H1 (cell line): Measurements from ENCODE around the gene ADGRD2. TPM values are rescaled to one million over a fixed set of nuclear protein-coding genes. Genes with fewer than 3 reads are reported as not detected.

Experiments
- CTCF ChIA-PET: fragments of 300-600 bp; sonication (Branson Sonifier 250); formaldehyde crosslinking; loops from one replicate; lab custom pipeline; 2021; ENCODE audit not compliant: partially characterized antibody; lab: Charles Lee
- POLR2A ChIA-PET: fragments of 300-600 bp; sonication (Branson Sonifier 250); formaldehyde crosslinking; loops from one replicate; lab custom pipeline; 2021; ENCODE audit warnings: inconsistent platforms; ENCODE audit not compliant: partially characterized antibody; lab: Charles Lee
- DNase-seq, 2 experiments: peaks; one replicate each; pipeline versions ENCODE4 v3.0.0 to v3.0.0-alpha.2; 2010 to 2022; ENCODE audit warnings: low spot score in 2 of 2, low read depth in 1 of 2, mixed read lengths in 1 of 2
- FAIRE-seq: peaks from 2 replicates; lab custom pipeline; 2011; peaks lifted over from hg19 to GRCh38; lab: Jason Lieb, UNC
- H2AFZ ChIP-seq: 2 replicates; pipeline ENCODE4 v1.8.1; 2012; ENCODE audit warnings: low read length, inconsistent platforms
- H2AK5ac ChIP-seq: 2 replicates; pipeline ENCODE4 v1.6.1; 2013; ENCODE audit warnings: low read depth, low read length
- H2BK120ac ChIP-seq: replicated peaks from 2 replicates; pipeline ENCODE3; 2013; ENCODE audit warnings: low read depth, low read length, inconsistent platforms
- H2BK12ac ChIP-seq: 2 replicates; pipeline ENCODE4 v1.6.1; 2013; ENCODE audit warnings: low read depth, low read length
- H2BK15ac ChIP-seq: 2 replicates; pipeline ENCODE4 v1.6.1; 2013; ENCODE audit warnings: low read length
- H2BK20ac ChIP-seq: 2 replicates; pipeline ENCODE4 v1.6.1; 2013; ENCODE audit warnings: low read length
- H2BK5ac ChIP-seq: 2 replicates; pipeline ENCODE4 v1.6.1; 2013; ENCODE audit warnings: low read depth, low read length
- H3K14ac ChIP-seq: 2 replicates; pipeline ENCODE4 v1.6.1; 2013; ENCODE audit warnings: inconsistent platforms; ENCODE audit not compliant: insufficient read length
- H3K18ac ChIP-seq: 2 replicates; pipeline ENCODE4 v1.6.1; 2013; ENCODE audit warnings: low read length; ENCODE audit errors: extremely low read depth
- H3K23ac ChIP-seq: 2 replicates; pipeline ENCODE4 v1.6.1; 2013; ENCODE audit warnings: inconsistent platforms; ENCODE audit not compliant: insufficient read length
- H3K23me2 ChIP-seq: 2 replicates; pipeline ENCODE4 v1.6.1; 2013; ENCODE audit warnings: low read depth, low read length
- H3K27ac ChIP-seq: 2 replicates; pipeline ENCODE4 v1.6.1; 2011; ENCODE audit warnings: low read depth, low read length, inconsistent platforms
- H3K27me3 ChIP-seq, 4 experiments: replicated peaks in 1 of 4; 1 replicate in 1 of 4; 2 replicates in 3 of 4; pipeline versions ENCODE4 v1.6.1 to v1.8.1; 2011 to 2013; ENCODE audit warnings: low read length in 3 of 4, mild to moderate bottlenecking in 3 of 4, inconsistent platforms in 2 of 4, mixed read lengths in 2 of 4, moderate library complexity in 1 of 4; ENCODE audit not compliant: control insufficient read depth in 3 of 4, insufficient read depth in 3 of 4; ENCODE audit errors: extremely low read depth in 1 of 4
- H3K36me3 ChIP-seq, 4 experiments: 2 replicates each; pipeline versions ENCODE4 v1.6.1 to v1.8.1; 2011 to 2013; ENCODE audit warnings: mild to moderate bottlenecking in 4 of 4, low read length in 3 of 4, moderate library complexity in 2 of 4, control low read depth in 1 of 4, inconsistent platforms in 1 of 4; ENCODE audit not compliant: insufficient read depth in 4 of 4, control insufficient read depth in 2 of 4
- H3K4ac ChIP-seq: replicated peaks from 2 replicates; pipeline ENCODE3; 2013; ENCODE audit warnings: low read length, low read depth, mixed read lengths, inconsistent platforms; ENCODE audit not compliant: insufficient read length
- H3K4me1 ChIP-seq, 4 experiments: replicated peaks in 1 of 4; 1 replicate in 1 of 4; 2 replicates in 3 of 4; pipeline versions ENCODE4 v1.6.1 to v1.8.1; 2011 to 2013; ENCODE audit warnings: low read length in 3 of 4, inconsistent platforms in 2 of 4, mixed read lengths in 1 of 4; ENCODE audit not compliant: insufficient read depth in 4 of 4, control insufficient read depth in 3 of 4
- H3K4me2 ChIP-seq, 2 experiments: 2 replicates each; pipeline versions ENCODE4 v1.6.1 to v1.8.1; 2011 to 2013; ENCODE audit warnings: low read depth in 2 of 2, low read length in 2 of 2, control low read depth in 1 of 2, inconsistent platforms in 1 of 2, mild to moderate bottlenecking in 1 of 2; ENCODE audit not compliant: insufficient read depth in 1 of 2
- H3K4me3 ChIP-seq, 4 experiments: fragments of 200-600, 300-600 bp in 1 of 4; sonication (generic), shearing (Covaris generic), sonication (Bioruptor Twin) in 1 of 4; 2 replicates each; pipeline versions ENCODE4 v1.5.1 to v1.8.1; 2011 to 2016; ENCODE audit warnings: low read length in 4 of 4, low read depth in 3 of 4, control low read depth in 2 of 4, inconsistent platforms in 2 of 4, mild to moderate bottlenecking in 2 of 4, mixed read lengths in 1 of 4, moderate library complexity in 1 of 4; ENCODE audit not compliant: insufficient read depth in 2 of 4; ENCODE audit errors: extremely low read depth in 1 of 4
- H3K56ac ChIP-seq: replicated peaks from 2 replicates; pipeline ENCODE3; 2013; ENCODE audit warnings: low read depth, mild to moderate bottlenecking, mixed read lengths, low read length, inconsistent platforms; ENCODE audit not compliant: insufficient read length
- H3K79me1 ChIP-seq: 2 replicates; pipeline ENCODE4 v1.6.1; 2013; ENCODE audit warnings: low read depth, low read length, control low read depth
- H3K79me2 ChIP-seq, 2 experiments: 2 replicates each; pipeline versions ENCODE4 v1.6.1 to v1.8.1; 2012 to 2013; ENCODE audit warnings: low read length in 2 of 2, mild to moderate bottlenecking in 2 of 2, inconsistent platforms in 1 of 2; ENCODE audit not compliant: insufficient read depth in 2 of 2, control insufficient read depth in 1 of 2
- H3K9ac ChIP-seq, 4 experiments: replicated peaks in 1 of 4; 1 replicate in 1 of 4; 2 replicates in 3 of 4; pipeline versions ENCODE4 v1.6.1 to v1.8.1; 2011 to 2013; ENCODE audit warnings: low read depth in 3 of 4, low read length in 3 of 4, control low read depth in 2 of 4, mild to moderate bottlenecking in 2 of 4, moderate library complexity in 2 of 4, inconsistent platforms in 1 of 4; ENCODE audit errors: extremely low read depth in 1 of 4
- H3K9me3 ChIP-seq, 2 experiments: 2 replicates each; pipeline versions ENCODE4 v1.6.1 to v1.8.1; 2012 to 2013; ENCODE audit warnings: mild to moderate bottlenecking in 2 of 2, moderate library complexity in 2 of 2, control low read depth in 1 of 2, inconsistent platforms in 1 of 2, low read depth in 1 of 2, low read length in 1 of 2, mixed read lengths in 1 of 2; ENCODE audit not compliant: insufficient read depth in 2 of 2
- H4K20me1 ChIP-seq, 2 experiments: replicated peaks in 1 of 2; 2 replicates each; pipeline versions ENCODE3 to v1.8.1; 2011 to 2013; ENCODE audit warnings: inconsistent platforms in 2 of 2, low read length in 2 of 2, mild to moderate bottlenecking in 1 of 2; ENCODE audit not compliant: insufficient read depth in 2 of 2, control insufficient read depth in 1 of 2
- H4K5ac ChIP-seq: 2 replicates; pipeline ENCODE4 v1.6.1; 2013; ENCODE audit warnings: low read length, low read depth, mixed read lengths, inconsistent platforms; ENCODE audit not compliant: insufficient read length
- H4K8ac ChIP-seq: 2 replicates; pipeline ENCODE4 v1.8.0; 2013; ENCODE audit warnings: mild to moderate bottlenecking, moderate library complexity, low read length, inconsistent platforms; ENCODE audit not compliant: insufficient read depth; ENCODE audit errors: extremely low read depth
- H4K91ac ChIP-seq: replicated peaks from 2 replicates; pipeline ENCODE3; 2013; ENCODE audit warnings: low read length, mixed read lengths, inconsistent platforms; ENCODE audit not compliant: insufficient read length
- BACH1 ChIP-seq: IDR thresholded peaks from 2 replicates; pipeline ENCODE4 v1.6.1; 2012; ENCODE audit warnings: low read length, improper control_type of control experiment
- CHD2 ChIP-seq: IDR thresholded peaks from 2 replicates; pipeline ENCODE4 v1.6.1; 2012; ENCODE audit warnings: low read length, improper control_type of control experiment
- CTCF ChIP-seq, 3 experiments: IDR thresholded peaks; 1 replicate in 2 of 3; 2 replicates in 1 of 3; pipeline versions ENCODE4 v1.5.1 to v1.6.1; 2011; ENCODE audit warnings: low read length in 3 of 3, mild to moderate bottlenecking in 3 of 3, inconsistent platforms in 2 of 3, low read depth in 1 of 3, moderate library complexity in 1 of 3; ENCODE audit not compliant: insufficient read depth in 1 of 3; ENCODE audit errors: control extremely low read depth in 1 of 3
- RAD21 ChIP-seq, 2 experiments: IDR thresholded peaks in 1 of 2; conservative IDR thresholded peaks in 1 of 2; 2 replicates each; pipeline ENCODE4 v1.6.1; 2011; ENCODE audit warnings: low read depth in 2 of 2, low read length in 2 of 2, improper control_type of control experiment in 1 of 2, inconsistent platforms in 1 of 2, mild to moderate bottlenecking in 1 of 2, moderate library complexity in 1 of 2
- WGBS, 2 experiments: shearing (Covaris generic) in 1 of 2; methylation state at CpG; one replicate each; pipeline versions ENCODE4 v1.1.6 to v1.1.7; 2013 to 2015; ENCODE audit warnings: low lambda C conversion rate in 2 of 2, mixed read lengths in 2 of 2, inconsistent platforms in 1 of 2, low coverage in 1 of 2, missing lambda C conversion rate in 1 of 2; ENCODE audit not compliant: insufficient replicate concordance in 2 of 2, insufficient coverage in 1 of 2, insufficient read length in 1 of 2; ENCODE audit errors: extremely low coverage in 1 of 2, missing lambda C conversion rate in 1 of 2; 5-methylcytosine and 5-hydroxymethylcytosine counted together
- polyA plus RNA-seq, 7 experiments: library from polyadenylated mRNA; depleted of rRNA in 3 of 7; stranded (reverse) in 5 of 7; unstranded in 2 of 7; fragments of >200 nt in 5 of 7; fragments of 200-250 nt in 2 of 7; gene quantifications; 1 replicate in 5 of 7; 2 replicates in 1 of 7; 4 replicates in 1 of 7; pipeline versions ENCODE4 v1.2.1 to v1.2.3, GENCODE V29; 2011 to 2013; ENCODE audit warnings: missing spikeins in 2 of 7, mixed read lengths in 2 of 7
- total RNA-seq: library from RNA; stranded (reverse); fragmentation: NEBNext Ultra II Directional; extraction: Animal tissue kit (Norgen Biotek cat#: 25700); gene quantifications from 2 replicates; pipeline ENCODE4 v1.2.1, GENCODE V29; 2021

The ADGRD2 gene
- total and polyA plus RNA-seq, 2 of the 8 experiments (the other 6 are each of a cell fraction or from before 2014, with no cell fraction given): 0.41 to 1.4 TPM

GRCh38 chr9:124475158-124475867, 25.1 kb downstream of the ADGRD2 start:
- H2BK120ac ChIP-seq: no peak overlapping the region
- ChIA-PET CTCF (interaction anchor here (0.8 to 3.9 kb wide), 19 partner anchors 9 to 365 kb away, joined by 3 to 35 read pairs (median 3); no protein-coding TSS in a partner anchor), POLR2A (interaction anchor here (0.6 to 0.9 kb wide), 2 partner anchors 37 to 206 kb away, joined by 3 read pairs; no protein-coding TSS in a partner anchor)
- peaks cover 8 to 35% (median 32%) of the 10 kb centered on the region in 4 experiments for H3K27me3 ChIP-seq
- H2AK5ac ChIP-seq: no peak overlapping the region; the same call in 1 of the 2 replicates
- peak overlapping the region; percentile 57; the same call in 1 of the 2 replicates for H4K8ac ChIP-seq
- H3K23ac ChIP-seq: no peak overlapping the region
- H3K27ac ChIP-seq: no peak overlapping the region
- H3K9me3 ChIP-seq: no peaks in the 10 kb centered on the region
- no peak overlapping the region for H3K9ac ChIP-seq
- peaks cover 3 to 28% (median 21%) of the 10 kb centered on the region in 4 experiments for H3K4me1 ChIP-seq
- H3K14ac ChIP-seq: no peak overlapping the region
- peak overlapping the region; percentile 7; the same call in 1 of the 2 replicates for H2BK15ac ChIP-seq
- no peak overlapping the region for H2BK5ac ChIP-seq
- peak overlapping the region; percentile 39 for H3K4ac ChIP-seq
- peaks cover 6% of the 10 kb centered on the region; the same call in 1 of the 2 replicates for H3K23me2 ChIP-seq
- H3K56ac ChIP-seq: no peak overlapping the region
- H3K79me1 ChIP-seq: no peaks in the 10 kb centered on the region
- FAIRE-seq (no peak), DNase-seq (no peak)
- no peak overlapping the region for H3K4me3 ChIP-seq
- no peak overlapping the region for H2BK20ac ChIP-seq
- TF ChIP-seq CTCF (IDR thresholded peaks at IDR 0.05; ENCODE audit: control extremely low read depth in 1 of 3, insufficient read depth in 1 of 3, low read depth in 1 of 3, low read length in 3 of 3): peak in 2 of 3 experiments; percentile 64 to 69; a peak in 3 of 4 replicates
- no peak for TF ChIP-seq BACH1
- TF ChIP-seq CHD2: 0 out of 2 replicates have a peak, but pooled peaks have one; percentile 15
- TF ChIP-seq RAD21 (IDR thresholded peaks at IDR 0.05 in 1 of 2, conservative IDR thresholded peaks at IDR 0.05 in 1 of 2; ENCODE audit: low read depth in 2 of 2, low read length in 2 of 2): peak; percentile 78 to 85
- no peaks in the 10 kb centered on the region for H3K36me3 ChIP-seq
- no peak overlapping the region for H3K4me2 ChIP-seq
- no peak overlapping the region for H4K91ac ChIP-seq
- peak overlapping the region; percentile 80; the same call in 1 of the 2 replicates for H2BK12ac ChIP-seq
- no peak overlapping the region for H4K5ac ChIP-seq
- no peak overlapping the region for H2AFZ ChIP-seq
- H3K79me2 ChIP-seq: no peaks in the 10 kb centered on the region
- no peak overlapping the region for H3K18ac ChIP-seq
- 67% methylated on average over 19 of the region's 21 CpGs; no CpG with 5 or more reads in 1 of the 2 experiments for WGBS, 2 experiments
- no peaks in the 10 kb centered on the region for H4K20me1 ChIP-seq
